ENCODE measurements around the gene CD33. TPM values are rescaled to one million over a fixed set of nuclear protein-coding genes. Genes with fewer than 3 reads are reported as not detected.
"Not testable (repeated sequence)": the region's sequence is repeated elsewhere in the genome, so short reads cannot be mapped to it uniquely, and the experiment has no call there.

Gene CD33
- total RNA-seq, 1 donor from 2014 or later, result 0.16 TPM

GRCh38 chr19:51210874-51211361 lies 14.0 kb upstream of the CD33 start:
- DNase-seq, result not testable (repeated sequence)

GRCh38 chr19:51211833-51212232 lies 13.0 kb upstream of the CD33 start:
- no peak for DNase-seq

GRCh38 chr19:51219307-51219706 lies 5.6 kb upstream of the CD33 start:
- DNase-seq, result no peak

GRCh38 chr19:51219971-51220370 lies 4.9 kb upstream of the CD33 start:
- no peak for DNase-seq

- DNase-seq, result no peak
Measured at GRCh38 chr19:51220996-51221395, 3.9 kb upstream of the CD33 start.

- no peak for DNase-seq
Measured at GRCh38 chr19:51224163-51224641, 678 bp upstream of the CD33 start.

- DNase-seq, result no peak
Measured at GRCh38 chr19:51226067-51226466, 1.2 kb downstream of the CD33 start.

GRCh38 chr19:51227326-51227725 lies 2.4 kb downstream of the CD33 start:
- DNase-seq, result no peak

GRCh38 chr19:51227966-51228365 lies 3.1 kb downstream of the CD33 start:
- DNase-seq, result no peak

GRCh38 chr19:51240866-51241265 lies 16.0 kb downstream of the CD33 start:
- no peak for DNase-seq

GRCh38 chr19:51242881-51243630 lies 18.2 kb downstream of the CD33 start:
- DNase-seq, result no peak

GRCh38 chr19:51246164-51246552 lies 21.3 kb downstream of the CD33 start:
- DNase-seq, result no peak

GRCh38 chr19:51247972-51248590 lies 23.2 kb downstream of the CD33 start:
- DNase-seq, result no peak

GRCh38 chr19:51250786-51251467 lies 26.0 kb downstream of the CD33 start, which contains the start of gene SIGLECL1:
TSS of gene SIGLECL1 (plus strand) at chr19:51251080. CDS start at chr19:51264073, 12,993 bp downstream.
- no peak for DNase-seq

- DNase-seq, result no peak
Measured at GRCh38 chr19:51251468-51251820, 26.6 kb downstream of the CD33 start.

GRCh38 chr19:51252306-51253079 lies 27.6 kb downstream of the CD33 start:
- no peak for DNase-seq

- DNase-seq, result no peak
Measured at GRCh38 chr19:51253088-51253806, 28.4 kb downstream of the CD33 start.

GRCh38 chr19:51256155-51256625 lies 31.3 kb downstream of the CD33 start:
- no peak for DNase-seq

- no peak for DNase-seq
Measured at GRCh38 chr19:51257471-51257870, 32.6 kb downstream of the CD33 start.

GRCh38 chr19:51258165-51259160 lies 33.6 kb downstream of the CD33 start:
- DNase-seq, result no peak

All from occipital lobe (tissue), 2 donors.